ENCODE measurements around the gene NLN.
"Not testable (repeated sequence)": the region's sequence is repeated elsewhere in the genome, so short reads cannot be mapped to it uniquely, and the experiment has no call there.

The NLN gene

GRCh38 chr5:65837139-65837538, 115.1 kb downstream of the NLN start:
- DNase-seq: no peak

DNA sequence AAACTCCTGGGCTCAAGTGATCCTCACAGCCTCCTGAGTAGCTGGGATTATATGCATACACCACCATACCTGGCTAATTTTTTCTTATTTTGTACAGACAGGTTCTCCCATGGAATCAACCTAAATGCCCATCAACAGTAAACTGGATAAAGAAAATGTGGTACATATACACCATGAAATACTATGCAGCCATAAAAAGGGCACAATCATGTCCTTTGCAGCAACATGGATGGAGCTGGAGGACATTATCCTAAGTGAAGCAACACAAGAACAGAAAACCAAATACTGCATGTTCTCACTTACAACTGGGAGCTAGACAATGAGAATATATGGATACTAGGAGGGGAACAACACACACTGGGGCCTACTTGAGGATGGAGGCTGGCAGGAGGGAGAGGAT, 117.2 kb downstream of the NLN start:
- not testable (repeated sequence) for DNase-seq

DNA sequence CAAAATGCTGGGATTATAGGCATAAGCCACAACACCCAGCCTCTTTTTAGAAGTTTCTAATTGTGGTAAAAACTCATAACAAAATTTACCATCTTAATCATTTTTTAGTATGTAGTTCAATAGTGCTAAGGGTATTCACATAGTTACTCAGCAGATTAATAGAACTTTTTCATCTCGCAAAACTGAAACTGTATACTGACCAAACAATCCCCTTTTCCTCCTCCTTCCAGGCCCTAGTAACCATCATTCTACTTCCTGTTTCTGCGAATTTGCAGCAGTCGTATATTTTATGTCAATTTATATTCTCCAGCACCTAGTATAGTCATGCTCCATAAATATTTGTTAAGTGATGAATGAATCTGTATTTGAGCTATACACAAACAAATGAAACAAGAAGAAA, 118.1 kb downstream of the NLN start:
- DNase-seq: no peak

DNA sequence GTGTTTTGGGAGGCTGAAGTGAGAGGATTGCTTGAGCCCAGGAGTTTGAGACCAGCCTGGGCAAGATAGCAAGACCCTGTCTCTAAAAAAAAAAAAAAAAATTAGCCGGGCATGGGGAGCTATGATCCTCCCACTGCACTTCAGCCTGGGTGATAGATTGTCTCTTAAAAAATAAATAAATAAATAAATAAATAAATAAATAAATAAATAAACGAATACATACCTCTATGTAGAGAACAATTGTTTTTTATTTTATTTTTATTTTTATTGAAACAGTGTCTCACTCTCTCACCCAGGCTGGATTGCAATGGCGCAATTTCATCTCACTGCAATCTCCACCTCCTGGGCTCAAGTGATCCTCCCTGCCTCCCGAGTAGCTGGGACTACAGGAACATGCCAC, 122.8 kb downstream of the NLN start:
- DNase-seq: not testable (repeated sequence)

DNA sequence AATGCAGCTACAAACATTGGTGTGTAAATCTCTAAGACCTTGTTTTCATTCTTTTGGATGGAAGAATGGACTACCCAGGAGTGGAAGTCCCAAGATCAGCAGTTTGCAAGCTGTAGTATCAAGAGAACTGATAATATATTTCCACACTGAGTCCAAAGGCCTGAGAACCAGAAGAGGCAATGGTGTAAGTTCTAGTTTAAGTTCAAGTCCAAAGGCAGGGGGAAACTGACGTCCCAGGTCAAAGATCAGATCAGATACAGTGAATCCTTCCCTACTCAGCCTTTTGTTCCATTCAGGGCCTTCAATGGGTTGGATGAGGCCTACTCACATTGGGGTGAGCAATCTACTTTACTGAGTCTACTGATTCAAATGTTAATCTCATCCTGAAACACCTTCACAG, 124.1 kb downstream of the NLN start:
- DNase-seq: no peak

DNA sequence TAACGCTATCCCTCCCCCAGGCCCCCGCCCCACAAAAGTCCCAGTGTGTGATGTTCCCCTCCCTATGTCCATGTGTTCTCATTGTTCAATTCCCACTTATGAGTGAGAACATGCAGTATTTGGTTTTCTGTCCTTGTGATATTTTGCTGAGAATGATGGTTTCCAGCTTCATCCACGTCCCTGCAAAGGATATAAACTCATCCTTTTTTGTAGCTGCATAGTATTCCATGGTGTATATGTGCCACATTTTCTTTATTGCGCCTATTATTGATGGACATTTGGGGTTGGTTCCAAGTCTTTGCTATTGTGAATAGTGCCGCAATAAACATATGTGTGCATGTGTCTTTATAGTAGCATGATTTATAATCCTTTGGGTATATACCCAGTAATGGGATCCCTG, 125.0 kb downstream of the NLN start:
- DNase-seq: not testable (repeated sequence)

DNA sequence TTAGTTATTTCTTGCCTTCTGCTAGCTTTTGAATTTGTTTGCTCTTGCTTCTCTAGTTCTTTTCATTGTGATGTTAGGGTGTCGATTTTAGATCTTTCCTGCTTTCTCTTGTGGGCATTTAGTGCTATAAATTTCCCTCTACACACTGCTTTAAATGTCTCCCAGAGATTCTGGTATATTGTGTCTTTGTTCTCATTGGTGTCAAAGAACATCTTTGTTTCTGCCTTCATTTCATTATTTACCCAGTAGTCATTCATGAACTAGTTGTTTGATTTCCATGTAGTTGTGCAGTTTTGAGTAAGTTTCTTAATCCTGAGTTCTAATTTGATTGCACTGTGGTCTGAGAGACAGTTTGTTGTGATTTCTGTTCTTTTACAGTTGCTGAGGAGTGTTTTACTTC, 127.9 kb downstream of the NLN start:
- DNase-seq: not testable (repeated sequence)

DNA sequence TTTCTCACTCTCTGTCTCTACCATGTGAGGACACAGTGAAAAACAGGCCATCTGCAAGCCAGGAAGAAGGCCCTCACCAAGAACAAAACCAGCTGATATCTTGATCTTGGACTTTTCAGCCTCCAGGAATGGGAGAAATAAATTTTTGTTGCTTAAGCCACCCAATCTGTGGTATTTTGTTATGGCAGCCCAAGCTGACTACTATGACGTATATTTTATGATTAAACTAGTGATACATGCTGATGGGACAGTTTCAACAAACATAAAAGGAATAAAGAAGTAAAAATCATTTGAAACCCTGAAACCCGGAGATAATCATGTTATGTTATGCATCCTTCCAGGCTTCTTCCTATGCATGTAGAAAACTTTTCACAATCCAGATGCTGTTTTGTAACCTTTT, 132.9 kb downstream of the NLN start:
- DNase-seq: no peak

DNA sequence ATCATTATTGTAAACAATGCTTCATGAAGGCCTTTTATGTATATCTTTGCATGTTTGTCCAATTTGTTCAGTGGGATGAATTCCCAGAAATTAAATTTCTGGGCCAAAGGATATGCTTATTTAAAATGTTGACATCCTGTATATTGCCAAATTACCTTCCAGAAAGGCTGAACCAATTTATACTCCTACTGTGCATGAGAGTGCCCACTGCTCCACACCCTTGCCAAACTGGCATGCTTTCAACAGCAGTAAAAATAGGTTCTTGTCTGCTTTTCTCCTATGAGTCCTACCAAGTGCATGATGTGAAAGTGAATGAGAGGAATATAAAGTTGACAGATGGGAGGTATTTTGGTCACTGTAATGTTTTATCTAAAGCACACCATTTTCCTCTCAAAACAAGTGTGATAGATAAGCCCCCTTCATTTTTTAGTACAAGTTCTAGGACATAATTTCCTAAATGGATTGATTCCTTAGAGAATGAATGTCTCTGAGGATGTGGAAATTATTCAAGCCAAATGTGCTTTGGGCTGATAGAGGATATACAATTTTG, 133.8 kb downstream of the NLN start:
- no peak for DNase-seq

GRCh38 chr5:65856520-65856919, 134.5 kb downstream of the NLN start:
- no peak for DNase-seq

GRCh38 chr5:65858316-65858715, 136.3 kb downstream of the NLN start:
- no peak for DNase-seq

DNA sequence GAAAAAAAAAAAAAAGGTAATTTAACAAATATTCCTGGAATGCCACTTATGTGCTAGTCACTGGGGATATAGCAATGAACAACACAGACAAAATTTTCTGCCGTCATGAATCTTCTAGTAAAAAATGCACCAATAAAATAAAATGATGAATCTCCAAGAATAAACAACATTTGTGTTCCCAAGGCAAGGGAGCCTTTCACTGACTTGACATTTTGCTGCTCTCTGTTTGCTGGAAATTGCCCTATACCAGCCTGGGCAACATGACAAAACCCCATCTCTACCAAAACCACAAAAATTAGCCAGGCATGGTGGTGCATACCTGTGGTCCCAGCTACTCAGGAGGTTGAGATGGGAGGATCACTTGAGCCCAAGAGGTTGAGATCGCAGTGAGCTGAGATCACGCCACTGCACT, 139.8 kb downstream of the NLN start:
- DNase-seq: no peak

GRCh38 chr5:65862384-65862783, 140.4 kb downstream of the NLN start:
- no peak for DNase-seq

- DNase-seq: no peak
Observed at GRCh38 chr5:65863747-65864146, 141.7 kb downstream of the NLN start.

- DNase-seq: no peak
Observed at GRCh38 chr5:65866837-65867521, 145.0 kb downstream of the NLN start.

DNA sequence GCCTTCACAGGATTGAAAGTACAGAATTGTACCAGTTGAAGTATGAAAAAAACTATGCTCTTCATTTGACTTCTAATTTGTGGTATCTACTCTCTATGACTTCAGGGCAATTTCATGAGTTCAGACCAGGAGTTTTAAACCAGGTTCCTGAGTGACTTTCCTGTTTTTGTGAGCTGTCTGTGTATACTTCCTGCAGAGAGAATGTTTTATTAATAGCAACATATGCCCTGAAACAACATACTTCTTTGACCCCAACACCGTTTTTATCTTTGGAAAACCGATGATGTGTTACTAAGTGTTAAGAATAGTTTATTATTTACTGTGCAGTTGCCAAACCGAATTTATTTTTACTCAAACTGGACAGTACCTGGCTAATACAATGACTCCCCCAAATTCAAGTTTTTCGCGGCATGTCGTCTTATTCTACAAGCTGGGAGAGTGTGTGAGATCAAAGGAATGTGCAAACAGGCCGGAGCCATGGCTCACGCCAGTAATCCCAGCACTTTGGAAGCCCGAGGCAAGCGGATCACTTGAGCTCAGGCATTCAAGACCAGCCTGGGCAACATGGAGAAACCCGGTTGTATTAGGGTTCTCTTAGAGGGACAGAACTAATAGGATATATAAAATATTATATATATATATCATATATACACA, 145.7 kb downstream of the NLN start:
- DNase-seq: no peak

DNA sequence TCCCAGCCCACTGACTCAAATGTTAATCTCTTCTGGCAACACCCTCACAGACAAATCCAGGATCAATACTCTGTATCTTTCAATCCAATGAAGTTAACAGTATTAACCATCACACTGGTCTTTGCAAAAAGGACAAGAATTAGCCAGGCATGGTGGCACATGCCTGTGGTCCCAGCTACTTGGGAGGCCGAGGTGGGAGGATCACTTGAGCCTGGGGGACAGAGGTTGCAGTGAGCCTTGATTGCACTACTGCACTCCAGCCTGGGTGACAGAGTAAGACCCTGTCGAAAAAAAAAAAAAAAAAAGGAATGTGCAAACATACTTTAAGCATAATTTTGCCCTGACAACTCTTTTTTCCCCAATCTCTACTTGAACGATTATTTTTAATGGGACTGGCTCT, 146.5 kb downstream of the NLN start:
- no peak for DNase-seq

DNA sequence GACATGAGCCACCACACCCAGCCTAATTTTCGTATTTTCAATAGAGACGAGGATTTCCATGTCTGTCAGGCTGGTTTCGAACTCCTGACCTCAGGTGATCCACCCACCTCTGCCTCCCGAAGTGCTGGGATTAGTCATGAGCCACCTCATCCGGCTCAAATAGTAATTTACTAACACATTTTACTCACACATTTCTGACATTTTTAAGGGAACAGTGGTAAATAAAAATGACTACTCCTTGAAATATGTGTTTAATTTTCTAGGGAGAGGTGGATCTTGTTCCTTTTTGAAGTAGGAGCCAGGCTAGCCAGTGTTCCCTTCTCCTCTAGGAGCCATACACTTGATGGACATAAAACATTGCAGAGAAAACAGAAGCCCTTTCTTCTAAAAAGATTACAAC, 149.2 kb downstream of the NLN start:
- DNase-seq: no peak

- not testable (repeated sequence) for DNase-seq
Observed at GRCh38 chr5:65871776-65872175, 149.8 kb downstream of the NLN start.

GRCh38 chr5:65873181-65873750, 151.3 kb downstream of the NLN start:
- no peak for DNase-seq

GRCh38 chr5:65874241-65874640, 152.2 kb downstream of the NLN start:
- no peak for DNase-seq

- DNase-seq: no peak
Observed at GRCh38 chr5:65876496-65876895, 154.5 kb downstream of the NLN start.

DNA sequence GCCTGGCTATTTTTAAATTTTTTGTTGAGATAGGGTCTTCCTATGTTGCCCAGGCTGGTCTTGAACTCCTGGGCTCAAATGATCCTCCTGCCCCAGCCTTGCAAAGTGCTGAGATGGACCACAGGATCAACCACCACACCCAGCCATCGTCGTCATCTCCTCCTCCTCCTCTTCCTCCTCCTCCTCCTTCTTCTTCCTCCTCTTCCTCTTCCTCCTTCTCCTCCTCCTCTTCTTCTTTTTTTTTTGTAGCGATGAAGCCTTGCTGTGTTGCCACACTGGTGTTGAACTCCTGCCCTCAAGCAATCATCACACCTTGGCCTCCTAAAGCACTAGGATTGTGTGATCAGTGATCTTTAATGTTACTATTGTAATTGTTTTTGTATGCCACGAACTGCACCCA, 155.0 kb downstream of the NLN start:
- no peak for DNase-seq
